NCI-H1105 (cell line): ENCODE data around the gene UBE2H.
"Not testable (repeated sequence)": the region's sequence is repeated elsewhere in the genome, so short reads cannot be mapped to it uniquely, and the experiment has no call there.

Experiments used
- DNase-seq: peaks from one replicate; lab custom pipeline; 2025; lab: John Stamatoyannopoulos, UW

Gene UBE2H

DNA sequence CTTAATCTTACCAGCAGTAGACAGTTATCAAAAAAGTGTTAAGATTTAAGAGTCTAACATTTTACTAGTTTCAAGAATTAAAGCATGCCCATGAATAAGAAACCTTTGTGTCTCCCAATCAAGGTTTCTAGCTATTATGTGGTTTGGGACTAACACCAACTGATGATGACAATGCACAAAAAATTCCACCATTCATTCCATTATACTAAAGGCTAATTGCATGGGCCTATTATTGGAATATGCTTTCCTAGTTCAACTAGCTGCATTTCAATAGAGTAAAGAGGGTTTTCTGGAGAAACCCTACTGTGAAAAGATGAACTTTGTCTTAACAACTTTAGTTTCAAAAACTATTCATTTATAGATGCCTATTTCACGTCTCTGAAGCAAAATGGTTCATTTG is 44.6 kb downstream of the UBE2H start:
- DNase-seq, result no peak

DNA sequence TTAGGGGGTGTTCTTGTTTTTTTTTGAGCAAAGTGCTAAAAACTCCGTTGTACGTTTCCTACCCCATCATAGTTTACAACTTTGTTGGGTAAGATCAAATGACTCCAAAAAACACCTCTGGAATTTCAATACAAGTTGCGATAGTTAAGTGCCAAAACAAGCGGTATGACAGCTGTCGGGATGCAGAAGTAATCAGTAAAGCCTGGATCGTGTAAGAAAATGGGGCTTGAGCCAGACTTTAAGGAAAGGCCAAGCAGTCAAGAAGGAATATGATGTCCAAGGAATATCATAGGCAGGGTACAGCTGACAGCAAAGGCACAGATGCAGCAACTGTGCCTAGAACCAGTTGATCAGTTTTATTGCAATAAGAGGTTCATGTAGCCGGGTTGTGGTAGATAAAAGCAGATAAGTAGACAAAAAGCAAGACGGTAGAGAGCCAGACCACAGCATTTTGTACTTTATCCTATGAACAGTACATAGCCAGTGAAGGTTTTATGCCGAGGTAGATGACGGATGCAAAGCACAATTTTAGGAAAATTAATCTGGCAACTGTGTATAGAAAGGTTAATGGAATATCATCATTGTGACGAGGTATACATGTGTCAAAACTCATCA is 45.5 kb downstream of the UBE2H start:
- DNase-seq, result no peak

DNA sequence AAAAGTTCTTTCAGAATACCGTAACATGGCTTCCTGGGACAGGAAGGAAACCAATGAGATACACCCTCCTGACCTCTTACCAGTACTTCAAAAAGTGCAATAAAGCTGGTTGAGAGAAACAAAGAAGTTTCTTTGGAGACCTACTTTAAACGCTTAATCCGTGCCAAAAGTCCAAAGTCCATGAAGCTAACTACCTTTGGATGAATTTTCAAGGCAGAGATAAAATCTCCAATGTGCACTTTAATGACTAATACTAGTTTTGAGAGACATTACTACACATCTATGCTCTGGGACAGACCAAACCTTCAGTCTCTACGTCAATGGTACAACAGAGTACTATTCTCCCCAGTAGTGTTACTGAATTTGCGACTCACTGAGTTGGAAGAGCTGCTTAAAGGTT is 46.1 kb downstream of the UBE2H start:
- DNase-seq, result no peak

DNA sequence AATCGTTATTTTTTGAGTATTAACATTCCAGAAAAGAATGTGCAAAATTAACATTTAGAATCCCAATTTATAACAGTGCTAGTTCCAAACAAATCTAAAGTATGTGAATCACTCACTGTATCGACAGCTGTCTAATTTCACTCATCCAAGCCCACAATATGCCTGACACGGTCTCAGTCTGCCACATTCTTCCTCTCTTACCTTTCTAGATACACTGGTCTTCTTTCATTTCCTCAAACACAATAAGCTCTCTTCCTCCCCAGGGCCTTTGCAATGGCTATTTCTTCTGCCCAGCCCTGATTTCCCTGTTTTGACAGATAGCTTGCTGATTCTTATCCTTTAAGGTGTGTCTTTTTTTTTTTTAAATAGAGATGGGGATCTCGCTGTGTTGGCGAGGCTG is 48.8 kb downstream of the UBE2H start:
- DNase-seq, result no peak

DNA sequence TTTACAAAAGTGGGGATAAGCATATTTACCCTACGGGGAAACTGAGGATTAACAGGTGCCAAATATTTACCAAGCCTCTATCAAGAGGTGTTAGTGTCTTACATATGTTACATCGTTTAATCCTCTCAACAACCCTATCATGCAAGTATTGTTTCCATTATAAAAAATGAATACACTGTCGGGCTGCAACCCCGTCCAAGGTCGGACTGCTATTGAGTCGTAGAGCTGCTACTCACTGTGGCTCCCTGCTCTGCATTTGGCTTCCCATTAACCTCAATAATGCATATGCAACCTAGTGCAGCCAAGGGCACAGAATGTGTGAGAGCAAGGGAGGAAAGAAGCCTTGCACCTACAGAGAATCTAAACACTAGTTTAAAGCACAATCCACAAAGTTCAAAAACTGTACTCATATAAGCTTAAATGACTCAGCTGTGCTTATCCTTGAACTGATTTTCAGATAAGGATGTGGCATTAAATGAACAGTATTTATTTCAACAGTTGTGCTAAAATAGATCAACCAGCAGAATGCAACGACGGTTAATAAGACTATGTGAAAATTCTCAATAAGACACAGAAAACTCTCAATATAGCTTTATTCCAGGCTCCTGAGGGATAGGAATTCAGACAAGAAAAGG is 49.9 kb downstream of the UBE2H start:
- no peak for DNase-seq

DNA sequence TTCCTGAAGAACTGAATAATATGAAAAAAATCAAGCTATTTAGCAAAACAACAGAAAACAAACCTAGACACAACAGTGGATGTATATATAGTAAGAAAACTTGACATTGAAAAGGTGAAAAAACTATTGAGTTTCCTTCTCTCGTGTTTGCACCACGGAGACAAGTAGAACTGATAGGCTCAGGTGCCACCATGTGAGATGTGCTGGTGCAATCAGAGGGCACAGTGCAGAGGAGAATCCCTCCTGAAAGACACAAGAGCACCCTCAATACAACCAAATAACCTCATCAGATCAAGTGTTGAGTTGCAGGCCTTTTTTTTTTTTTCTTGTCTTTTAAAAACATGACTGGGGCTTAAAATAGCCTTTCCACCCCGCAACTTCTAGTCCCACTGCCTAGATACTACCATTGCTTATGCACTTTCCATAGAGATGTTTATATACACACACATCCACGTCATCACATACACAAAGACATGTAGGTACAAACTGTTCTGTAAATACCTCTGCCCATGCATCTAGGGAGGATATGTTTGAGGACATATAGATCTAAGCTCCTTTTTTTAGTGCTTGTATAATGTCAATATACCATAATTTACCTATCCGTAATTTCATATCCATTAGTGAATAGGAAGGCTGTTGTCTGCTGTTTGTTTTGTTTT is 54.1 kb downstream of the UBE2H start:
- no peak for DNase-seq

DNA sequence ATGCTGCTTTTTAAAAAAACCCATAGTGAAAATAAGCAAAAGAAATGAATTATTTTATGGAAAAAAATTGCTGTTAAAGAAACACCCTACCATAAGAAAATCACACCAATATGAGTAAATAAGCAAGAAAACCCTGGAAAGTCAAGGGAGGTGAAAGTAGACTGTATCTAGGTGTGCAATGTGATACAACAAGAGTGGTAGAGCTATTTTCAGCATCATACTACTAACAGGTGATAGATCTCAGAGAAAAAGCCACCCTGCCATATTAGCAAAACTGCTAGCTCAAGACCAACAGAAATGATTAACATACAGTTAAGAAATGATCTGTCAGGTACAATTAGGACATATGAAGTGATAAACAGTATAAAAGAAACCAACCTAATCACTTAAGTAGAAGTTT is 54.8 kb downstream of the UBE2H start:
- no peak for DNase-seq

DNA sequence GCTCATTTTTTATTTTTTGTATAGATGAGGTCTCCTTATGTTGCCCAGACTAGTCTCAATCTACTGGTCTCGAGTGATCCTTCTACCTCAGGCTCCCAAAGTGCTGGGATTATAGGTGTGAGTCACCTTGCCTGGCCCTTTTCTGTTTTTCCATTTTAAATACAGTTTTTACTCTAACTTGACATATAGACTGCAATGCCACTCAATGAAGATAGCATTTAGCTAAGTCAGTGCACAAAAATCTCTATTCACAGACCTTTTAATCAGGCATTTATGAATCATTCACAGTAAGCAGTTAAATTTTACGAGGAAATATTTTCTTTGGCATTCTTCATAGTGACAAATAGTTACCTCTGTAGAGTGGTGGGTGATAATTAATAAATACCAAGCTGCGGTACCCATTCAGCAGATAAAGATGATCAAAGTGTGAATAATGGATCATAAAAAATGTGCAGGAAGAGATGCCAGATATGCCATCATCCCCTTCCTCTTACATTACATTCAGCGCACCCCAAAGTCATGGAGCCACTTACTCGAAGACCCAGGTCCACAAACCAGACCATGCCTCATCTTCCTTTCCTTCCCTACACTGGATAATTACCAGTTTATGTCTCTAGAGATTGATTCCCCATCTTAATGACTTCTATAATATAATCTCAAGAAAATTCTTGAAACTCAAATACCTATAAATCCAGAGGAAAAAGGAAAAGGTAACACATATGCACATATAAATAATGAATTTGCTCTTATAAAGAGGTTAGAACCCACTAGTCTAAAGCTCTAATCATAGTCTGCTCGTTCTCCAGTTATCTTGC is 56.0 kb downstream of the UBE2H start:
- no peak for DNase-seq

DNA sequence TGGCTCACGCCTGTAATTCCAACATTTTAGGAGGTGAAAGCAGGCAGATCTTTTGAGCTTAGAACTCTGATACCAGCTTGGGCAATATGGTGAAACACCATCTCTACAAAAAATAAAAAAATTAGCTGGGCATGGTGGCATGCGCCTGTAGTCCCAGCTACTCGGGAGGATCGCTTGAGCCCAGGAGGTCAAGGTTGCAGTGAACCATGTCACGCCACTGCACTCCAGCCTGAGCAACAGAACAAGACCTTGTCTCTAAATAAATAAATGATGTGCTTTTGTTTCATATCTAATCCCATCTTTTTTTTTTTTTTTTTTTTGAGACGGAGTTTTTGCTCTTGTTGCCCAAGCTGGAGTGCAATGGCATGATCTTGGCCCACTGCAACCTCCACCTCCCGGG is 58.6 kb downstream of the UBE2H start:
- not testable (repeated sequence) for DNase-seq

DNA sequence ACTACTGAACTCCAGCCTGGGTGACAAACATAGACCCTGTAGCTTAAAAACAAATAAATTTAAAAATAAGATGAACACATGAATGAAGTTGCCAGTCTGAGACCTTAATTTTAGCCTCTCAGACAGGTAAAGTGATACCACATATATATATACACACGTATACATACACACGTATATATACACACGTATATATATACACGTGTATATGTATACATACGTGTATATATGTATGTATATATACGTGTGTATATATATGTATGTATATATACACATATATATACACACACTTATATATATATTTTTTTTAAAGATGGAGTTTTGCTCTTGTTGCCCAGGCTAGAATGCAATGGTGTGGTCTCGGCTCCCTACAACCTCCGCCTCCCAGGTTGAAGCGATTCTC is 62.7 kb downstream of the UBE2H start:
- no peak for DNase-seq

DNA sequence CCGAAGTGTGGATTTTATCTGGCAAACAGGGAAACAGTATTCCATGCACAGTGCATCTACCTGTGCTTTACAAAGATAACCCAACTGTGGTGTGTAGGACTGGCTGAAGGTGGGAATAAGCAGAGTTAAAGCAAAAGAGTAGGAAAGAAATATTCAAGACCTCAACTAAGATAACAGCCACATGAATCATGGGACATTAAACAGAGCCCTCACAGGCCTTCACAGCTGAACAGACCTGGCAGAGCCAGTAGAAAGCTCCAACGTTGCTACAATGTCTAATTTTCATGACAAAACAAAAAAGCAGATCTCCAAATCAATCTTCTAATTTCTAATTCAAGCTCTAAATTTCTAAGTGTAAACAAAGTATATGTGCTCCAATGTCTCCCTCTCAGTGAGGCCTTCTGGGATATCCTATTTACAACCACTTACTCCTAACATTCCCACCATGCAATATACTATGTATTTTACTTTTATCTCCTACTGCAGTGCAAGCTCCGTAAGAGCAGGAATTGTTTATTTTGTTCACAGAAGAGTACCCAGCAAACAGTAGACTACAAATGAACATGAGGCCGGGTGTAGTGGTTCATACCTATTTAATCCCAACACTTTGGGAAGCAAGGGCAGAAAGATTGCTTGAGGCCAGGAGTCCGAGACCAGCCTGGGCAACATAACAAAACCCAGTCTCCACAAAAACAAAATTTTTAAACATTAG is 63.5 kb downstream of the UBE2H start:
- no peak for DNase-seq

DNA sequence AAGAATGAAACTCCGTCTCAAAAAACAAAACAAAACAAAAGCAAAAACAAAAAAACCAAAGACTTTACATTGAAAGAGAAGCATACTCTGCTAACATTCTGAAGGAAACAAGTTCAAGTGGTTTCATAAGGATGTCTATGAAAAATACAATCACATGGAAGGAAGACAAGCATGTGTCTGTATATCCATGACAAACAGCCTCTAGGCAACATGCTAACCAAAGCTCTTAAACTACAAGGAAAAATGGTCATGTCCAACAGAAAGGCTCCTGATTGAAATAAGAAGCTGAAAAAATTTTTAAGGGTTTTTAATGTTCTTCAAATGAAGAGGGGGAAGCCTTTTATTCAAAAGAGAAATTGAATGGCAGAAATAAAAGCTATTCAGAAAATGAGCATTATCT is 64.9 kb downstream of the UBE2H start:
- no peak for DNase-seq

DNA sequence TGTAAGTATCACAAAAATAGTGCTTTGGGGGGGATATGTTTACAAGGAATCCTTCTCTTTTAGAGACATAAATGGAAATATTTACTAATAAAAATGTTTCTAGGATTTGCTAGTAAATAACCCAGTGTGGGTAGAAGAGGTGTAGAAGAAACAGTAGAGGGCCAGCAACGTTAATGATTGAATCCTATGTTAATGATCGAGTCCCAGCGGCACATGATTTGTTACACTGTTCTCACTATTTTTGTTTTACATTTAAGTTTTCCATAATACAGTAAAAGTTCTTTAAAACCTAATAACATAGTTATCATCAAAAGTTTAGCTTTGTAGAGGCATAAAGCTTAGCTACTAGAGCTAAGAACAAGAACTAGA is 66.0 kb downstream of the UBE2H start:
- no peak for DNase-seq

DNA sequence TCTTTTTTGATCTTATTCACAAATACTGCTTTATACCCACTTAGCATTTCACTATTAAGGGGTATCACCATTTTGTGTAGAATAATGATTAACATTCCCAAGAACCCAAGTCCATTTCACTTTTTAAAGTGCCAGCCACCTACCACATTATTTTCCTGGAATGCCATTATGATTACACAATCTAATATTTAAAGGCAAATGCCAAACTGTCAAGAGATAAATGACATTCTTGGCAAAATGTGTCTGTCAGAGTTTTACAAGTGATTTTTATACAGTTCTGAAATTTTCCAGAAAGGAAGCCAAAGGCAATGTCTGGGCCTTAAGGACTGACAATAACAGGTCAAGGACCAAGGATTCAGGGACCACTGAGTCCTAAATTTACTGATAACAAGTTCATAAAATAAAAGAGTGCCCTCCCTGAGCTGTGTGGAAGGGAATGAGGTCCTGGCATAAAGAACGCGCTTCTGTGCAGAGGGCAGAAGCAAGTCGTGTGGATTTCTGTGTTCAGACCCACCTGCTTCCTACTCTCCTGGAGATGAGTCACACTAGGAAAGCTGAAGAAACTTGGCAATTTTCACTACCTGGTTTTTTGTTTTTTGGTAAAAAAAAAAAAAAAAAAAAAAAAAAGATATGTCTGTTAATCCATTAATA is 66.5 kb downstream of the UBE2H start:
- no peak for DNase-seq

DNA sequence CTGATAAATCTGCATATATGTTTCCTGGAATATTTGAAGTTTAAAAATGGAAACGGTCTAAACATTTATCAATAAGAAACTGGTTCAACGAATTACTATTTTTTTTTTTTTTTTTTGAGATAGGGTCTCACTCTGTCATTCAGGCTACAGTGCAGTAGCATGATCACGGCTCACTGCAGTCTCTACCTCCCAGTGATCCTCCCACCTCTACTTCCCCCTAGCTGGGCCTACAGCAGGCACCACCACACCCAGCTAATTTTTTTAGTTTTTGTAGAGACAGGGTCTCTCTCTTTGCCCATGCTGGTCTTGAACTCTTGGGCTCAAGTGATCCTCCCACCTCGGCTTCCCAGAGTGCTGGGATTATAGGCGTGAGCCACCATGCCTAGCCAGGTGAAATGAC is 68.3 kb downstream of the UBE2H start:
- no peak for DNase-seq

DNA sequence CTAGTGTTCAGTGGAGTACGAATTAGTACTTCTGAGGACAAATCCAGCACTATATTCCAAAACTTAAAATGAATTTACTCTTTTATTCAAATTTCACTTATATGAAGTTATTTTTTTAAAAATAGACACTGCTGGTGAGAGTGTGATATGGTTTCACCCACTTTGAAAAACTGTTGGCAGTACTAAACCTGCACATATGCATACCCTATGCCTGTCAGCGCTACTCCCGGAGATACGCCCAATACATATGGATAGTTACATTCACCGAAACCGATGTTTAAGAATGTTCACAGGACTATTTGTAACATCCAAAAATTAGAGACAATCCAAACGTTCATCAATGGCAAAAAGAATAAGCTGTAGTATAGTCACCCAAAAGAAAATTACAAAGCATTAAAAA is 69.6 kb downstream of the UBE2H start:
- DNase-seq, result no peak

DNA sequence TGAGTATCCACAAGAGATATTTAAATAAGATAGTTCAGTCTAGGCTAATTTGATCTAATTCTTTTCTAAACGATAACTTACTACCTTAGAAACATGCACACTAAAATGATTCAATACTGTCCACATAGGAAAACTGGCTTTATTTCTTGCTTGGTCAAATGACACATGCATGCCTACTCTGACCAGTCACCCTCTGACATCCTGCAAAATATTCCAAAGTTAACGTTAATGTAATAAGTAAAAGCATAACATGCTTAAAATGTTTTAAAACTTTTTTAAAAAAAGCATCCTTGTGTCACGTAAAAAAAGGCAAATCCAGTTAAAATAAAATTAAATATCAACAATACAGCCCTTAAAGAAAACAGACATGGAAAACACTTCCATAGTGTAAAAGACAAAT is 70.2 kb downstream of the UBE2H start:
- no peak for DNase-seq

DNA sequence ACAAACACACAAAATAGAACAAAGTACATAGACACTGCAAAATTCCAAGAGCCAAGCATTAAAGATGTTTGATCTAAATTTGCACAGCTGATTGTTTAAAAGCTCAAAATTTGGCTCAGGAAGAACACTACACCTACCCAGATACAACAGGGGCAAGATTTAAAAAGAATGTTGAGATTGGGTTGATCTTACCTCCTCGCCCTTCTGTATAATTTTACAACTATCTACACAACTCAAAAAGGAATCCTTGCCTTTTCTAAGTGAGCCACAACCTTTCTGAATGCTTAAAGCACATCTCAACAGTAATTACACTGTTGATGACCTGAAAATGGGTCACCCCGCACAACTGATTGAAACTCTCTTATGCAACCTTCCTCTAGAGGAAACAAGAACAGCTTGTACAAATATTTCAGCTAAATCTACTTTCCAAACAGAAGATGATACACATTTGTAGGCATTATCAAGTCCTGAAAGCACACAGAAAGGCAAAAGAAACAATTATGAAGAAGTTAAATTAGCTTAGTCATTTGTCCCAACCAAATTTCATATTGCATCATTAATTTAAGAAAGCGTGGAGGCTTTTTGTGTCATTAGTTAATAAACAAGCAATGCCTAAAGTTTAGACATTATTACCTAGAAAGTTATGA is 75.5 kb downstream of the UBE2H start:
- no peak for DNase-seq

DNA sequence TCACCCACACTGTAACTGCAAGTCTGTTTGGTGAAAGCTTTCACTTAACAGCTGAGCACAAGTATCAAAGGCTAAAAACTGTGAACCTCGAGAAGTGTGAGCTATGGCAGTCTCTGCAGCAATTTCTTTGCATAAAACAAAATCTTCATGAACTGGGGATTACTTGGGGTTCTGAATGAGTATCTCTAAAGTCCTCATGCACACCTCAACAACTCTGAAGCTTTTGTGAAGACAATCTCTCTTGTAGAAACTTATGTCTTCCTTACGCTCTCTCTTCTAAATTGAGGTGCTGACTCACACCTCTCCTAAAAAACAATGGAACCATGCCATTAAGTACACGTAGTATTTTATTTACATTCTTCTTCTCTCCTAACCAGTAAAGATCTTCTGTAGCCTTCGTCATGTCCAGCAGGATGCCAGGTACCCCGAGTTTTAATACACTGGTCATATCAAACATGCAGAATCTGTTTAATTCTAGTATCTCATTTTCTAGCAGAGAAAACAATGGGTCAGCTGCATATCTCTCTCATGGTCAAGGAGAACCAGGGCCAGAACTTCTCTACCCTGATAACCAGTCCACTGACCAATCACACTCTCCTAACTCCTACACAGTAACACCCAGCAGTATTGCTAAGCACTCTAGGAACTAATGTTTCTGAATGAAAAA is 76.9 kb downstream of the UBE2H start:
- DNase-seq, result no peak

DNA sequence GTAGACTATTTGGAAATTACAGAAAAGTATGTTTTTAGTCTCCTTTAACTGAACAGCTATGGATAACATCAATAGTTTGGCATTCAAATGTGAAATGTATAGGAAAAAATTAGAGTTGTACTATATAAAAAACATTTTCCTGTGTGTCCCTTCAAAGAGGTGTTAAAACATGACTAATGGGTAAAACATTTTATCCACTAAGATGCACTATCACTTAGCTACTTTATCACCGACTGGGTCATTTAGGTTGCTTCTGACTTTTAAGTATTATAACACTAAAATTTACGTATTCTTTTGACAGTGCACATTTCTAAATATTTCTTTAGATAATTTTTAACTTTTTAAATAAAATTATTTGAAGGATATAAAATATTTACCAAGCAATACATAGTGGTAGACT is 77.6 kb downstream of the UBE2H start:
- DNase-seq, result no peak

DNA sequence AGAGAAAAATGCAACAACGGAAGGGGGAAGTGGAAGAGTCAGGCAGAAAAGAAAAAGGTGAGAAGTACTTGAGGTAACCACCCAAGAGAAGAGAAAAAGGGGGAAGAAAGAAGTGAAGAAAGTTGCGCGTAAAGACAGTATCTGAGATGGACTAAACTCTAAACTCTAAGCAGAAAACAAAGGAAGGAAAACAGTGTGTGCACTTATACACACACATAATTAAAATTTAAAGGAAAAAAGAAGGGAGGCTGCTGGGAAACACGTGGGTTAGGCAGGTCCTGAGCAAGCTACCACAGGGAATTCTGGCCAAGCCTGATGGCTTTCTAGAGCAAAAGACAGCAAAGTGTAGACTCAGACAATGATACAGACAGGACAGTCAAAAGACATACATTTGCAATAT is 78.0 kb downstream of the UBE2H start:
- DNase-seq, result no peak
